HUES64 (cell line): ENCODE measurements around the gene SEPTIN5.
"Not testable (repeated sequence)": the region's sequence is repeated elsewhere in the genome, so short reads cannot be mapped to it uniquely, and the experiment has no call there.

Experiments used
- H3K27ac ChIP-seq: 2 replicates; pipeline ENCODE4 v1.7.0; 2013; ENCODE audit warnings: low read depth, low read length, inconsistent platforms
- H3K27me3 ChIP-seq: 2 replicates; pipeline ENCODE4 v1.6.1; 2013; ENCODE audit warnings: mild to moderate bottlenecking, low read length; ENCODE audit not compliant: insufficient read depth
- H3K36me3 ChIP-seq: 2 replicates; pipeline ENCODE4 v1.6.1; 2013; ENCODE audit warnings: mild to moderate bottlenecking, low read length; ENCODE audit not compliant: insufficient read depth
- H3K4me1 ChIP-seq: 2 replicates; pipeline ENCODE4 v1.6.1; 2013; ENCODE audit warnings: mild to moderate bottlenecking, low read length, moderate library complexity; ENCODE audit not compliant: insufficient read depth
- H3K4me3 ChIP-seq: 2 replicates; pipeline ENCODE4 v1.5.1; 2013; ENCODE audit warnings: mild to moderate bottlenecking, low read length, moderate library complexity
- H3K9ac ChIP-seq: 2 replicates; pipeline ENCODE4 v1.6.1; 2013; ENCODE audit warnings: mild to moderate bottlenecking, low read depth, low read length
- H3K9me3 ChIP-seq: 2 replicates; pipeline ENCODE4 v1.6.1; 2013; ENCODE audit warnings: low read depth, low read length; ENCODE audit not compliant: insufficient read depth
- WGBS: fragments of 150-250, 120-280 bp; methylation state at CpG from one replicate; pipeline ENCODE4 v1.1.7; 2013; ENCODE audit warnings: missing lambda C conversion rate; 5-methylcytosine and 5-hydroxymethylcytosine counted together

The SEPTIN5 gene

DNA sequence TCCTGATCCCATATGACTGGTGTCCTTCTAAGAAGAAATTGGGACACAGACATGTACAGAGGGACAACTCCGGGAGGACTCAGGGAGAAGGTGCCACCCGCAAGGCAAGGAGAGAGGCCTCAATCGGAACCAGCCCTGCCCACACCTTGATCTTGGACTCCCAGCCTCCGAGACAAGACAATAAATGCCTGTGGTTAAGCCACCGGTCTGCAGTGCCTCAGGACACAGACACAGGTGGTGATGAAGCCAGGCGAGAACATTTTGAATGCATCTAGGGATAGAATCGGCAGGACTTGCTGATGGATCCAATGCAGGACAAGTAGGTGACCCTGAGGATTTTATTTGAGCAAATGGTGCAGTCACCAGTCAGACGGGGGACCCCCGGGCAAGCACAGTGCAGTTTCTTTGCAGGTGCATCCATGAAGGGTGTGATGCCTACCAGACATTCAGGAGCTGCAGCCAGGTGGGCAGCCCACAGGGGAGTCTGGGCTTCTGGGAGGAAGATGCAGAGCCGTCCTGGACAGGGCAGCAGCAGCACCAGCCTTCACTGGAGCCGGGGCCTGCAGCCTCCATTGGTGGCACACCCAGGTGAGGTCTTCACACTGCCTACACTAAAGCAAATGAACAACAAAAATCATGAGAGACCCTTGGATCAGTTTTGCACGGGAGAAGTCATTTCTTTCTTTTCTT, 20.2 kb upstream of the SEPTIN5 start:
- Histone ChIP-seq H3K4me3 (no peak overlapping the region), H3K27ac (no peak overlapping the region), H3K4me1 (peaks cover 21% of the 10 kb centered on the region), H3K36me3 (no peaks in the 10 kb centered on the region), H3K27me3 (no peaks in the 10 kb centered on the region), H3K9ac (no peak overlapping the region), H3K9me3 (no peaks in the 10 kb centered on the region)
- WGBS = 92% methylated on average over 12 of the region's 12 CpGs

DNA sequence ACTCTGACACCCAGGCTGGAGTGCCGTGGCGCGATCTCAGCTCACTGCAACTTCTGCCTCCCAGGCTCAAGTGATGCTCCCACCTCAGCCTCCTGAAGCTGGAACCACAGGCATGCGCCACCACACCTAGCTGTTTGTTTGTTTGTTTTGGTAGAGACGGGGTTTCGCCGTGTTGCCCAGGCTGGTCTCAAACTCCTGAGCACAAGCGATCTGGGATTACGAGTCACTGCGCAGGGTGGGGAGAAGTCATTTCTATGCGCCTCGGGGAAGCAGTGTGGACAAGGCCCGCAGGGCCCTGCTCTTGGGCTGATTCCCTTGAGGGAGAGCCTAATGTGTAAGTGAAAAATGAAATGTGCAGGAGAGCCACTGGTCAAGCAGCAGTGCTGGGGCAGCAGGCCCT, 19.6 kb upstream of the SEPTIN5 start:
- Histone ChIP-seq H3K36me3 (no peaks in the 10 kb centered on the region), H3K9me3 (no peaks in the 10 kb centered on the region), H3K27me3 (no peaks in the 10 kb centered on the region), H3K9ac (no peak overlapping the region), H3K4me1 (peaks cover 21% of the 10 kb centered on the region), H3K4me3 (no peak overlapping the region), H3K27ac (no peak overlapping the region)
- WGBS = 87% methylated on average over 13 of the region's 13 CpGs

DNA sequence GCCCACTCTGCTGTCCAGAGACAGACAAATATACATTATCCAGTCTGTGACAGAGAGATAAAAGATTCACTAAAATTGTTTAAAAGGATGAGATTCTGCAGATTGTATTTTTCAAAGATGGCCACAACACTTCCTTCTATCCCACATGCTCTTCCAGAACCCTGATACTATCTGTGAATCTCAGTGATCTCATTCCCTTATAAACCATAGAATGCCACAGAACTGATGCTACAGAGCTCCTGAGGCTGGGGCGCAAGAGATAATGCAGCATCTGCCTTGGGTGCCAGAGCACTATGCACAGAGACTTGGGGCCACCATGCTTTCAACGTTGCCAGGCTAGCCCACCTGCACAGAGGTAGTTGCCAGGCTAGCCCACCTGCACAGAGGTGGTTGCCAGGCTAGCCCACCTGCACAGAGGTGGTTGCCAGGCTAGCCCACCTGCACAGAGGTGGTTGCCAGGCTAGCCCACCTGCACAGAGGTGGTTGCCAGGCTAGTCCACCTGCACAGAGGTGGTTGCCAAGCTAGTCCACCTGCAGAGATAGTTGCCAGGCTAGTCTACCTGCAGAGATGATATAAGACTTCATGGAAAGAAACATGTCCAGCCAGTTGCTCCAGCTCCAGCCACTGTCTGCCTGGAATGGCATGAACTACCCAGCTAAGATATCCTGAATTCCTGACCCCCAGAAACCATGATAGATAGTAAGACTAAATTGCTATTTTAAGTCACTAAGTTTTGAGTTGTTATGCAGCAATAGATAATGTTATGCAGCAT, 17.6 kb upstream of the SEPTIN5 start:
- WGBS = 90% methylated on average over 2 of the region's 2 CpGs

DNA sequence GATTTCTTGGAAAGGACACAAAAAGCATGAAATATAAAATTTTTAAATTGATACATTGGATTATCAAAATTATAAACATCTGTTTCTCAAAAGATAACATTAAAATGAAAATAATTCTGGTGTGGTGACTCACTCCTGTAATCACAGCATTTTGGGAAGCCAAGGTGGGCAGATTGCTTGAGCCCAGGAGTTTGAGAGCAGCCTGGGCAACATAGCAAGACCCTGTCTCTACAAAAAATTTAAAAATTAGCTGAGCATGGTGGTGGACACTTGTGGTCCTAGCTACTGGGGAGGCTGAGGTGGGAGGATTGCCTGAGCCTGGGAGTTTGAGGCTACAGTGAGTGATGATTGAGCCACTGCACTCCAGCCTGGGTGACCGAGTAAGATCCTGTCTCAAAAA, 16.4 kb upstream of the SEPTIN5 start:
- H3K36me3 ChIP-seq, H3K27ac ChIP-seq, H3K9ac ChIP-seq, H3K4me1 ChIP-seq, H3K27me3 ChIP-seq, H3K4me3 ChIP-seq, H3K9me3 ChIP-seq: not testable (repeated sequence)
- whole genome bisulfite sequencing = 93% methylated on average over 1 of the region's 1 CpG

More for the DNA sequence above, 17.6 kb upstream of the SEPTIN5 start:
- no peak overlapping the region for H3K4me3 ChIP-seq
- H3K4me1 ChIP-seq = peaks cover 6% of the 10 kb centered on the region
- no peaks in the 10 kb centered on the region for H3K36me3 ChIP-seq
- no peaks in the 10 kb centered on the region for H3K9me3 ChIP-seq
- H3K27me3 ChIP-seq = no peaks in the 10 kb centered on the region
- H3K9ac ChIP-seq = no peak overlapping the region
- no peak overlapping the region for H3K27ac ChIP-seq

DNA sequence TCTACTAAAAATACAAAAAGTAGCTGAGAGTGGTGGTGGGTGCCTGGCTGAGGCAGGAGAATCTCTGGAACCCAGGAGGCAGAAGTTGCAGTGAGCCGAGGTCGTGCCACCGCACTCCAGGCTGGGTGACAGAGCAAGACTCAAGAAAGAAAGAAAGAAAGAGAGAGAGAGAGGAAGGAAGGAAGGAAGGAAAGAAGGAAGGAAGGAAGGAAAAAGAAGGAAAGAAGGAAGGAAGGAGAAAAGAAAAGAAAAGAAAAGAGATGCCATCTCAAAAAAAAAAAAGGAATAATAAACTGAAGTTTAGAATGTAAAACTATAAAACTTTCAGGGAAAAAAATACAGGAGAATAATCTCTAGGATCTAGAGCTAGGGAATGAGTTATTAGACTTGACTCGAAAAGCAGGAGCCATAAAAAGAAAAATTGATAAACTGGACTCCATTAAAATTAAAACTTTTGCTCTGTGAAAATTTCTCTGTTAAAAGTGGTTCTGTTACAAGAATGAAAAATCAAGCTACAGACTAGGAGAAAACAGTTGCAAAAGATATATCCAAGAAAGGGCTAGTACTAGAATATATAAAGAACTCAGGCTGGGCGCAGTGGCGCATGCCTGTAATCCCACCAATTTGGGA, 13.4 kb upstream of the SEPTIN5 start:
- Histone ChIP-seq H3K27ac (no peak overlapping the region), H3K4me1 (peaks cover 13% of the 10 kb centered on the region), H3K4me3 (no peak overlapping the region), H3K27me3 (peaks cover 5% of the 10 kb centered on the region; the same call in 1 of the 2 replicates), H3K36me3 (no peaks in the 10 kb centered on the region), H3K9me3 (no peaks in the 10 kb centered on the region), H3K9ac (no peak overlapping the region)
- 94% methylated on average over 6 of the region's 6 CpGs for WGBS

DNA sequence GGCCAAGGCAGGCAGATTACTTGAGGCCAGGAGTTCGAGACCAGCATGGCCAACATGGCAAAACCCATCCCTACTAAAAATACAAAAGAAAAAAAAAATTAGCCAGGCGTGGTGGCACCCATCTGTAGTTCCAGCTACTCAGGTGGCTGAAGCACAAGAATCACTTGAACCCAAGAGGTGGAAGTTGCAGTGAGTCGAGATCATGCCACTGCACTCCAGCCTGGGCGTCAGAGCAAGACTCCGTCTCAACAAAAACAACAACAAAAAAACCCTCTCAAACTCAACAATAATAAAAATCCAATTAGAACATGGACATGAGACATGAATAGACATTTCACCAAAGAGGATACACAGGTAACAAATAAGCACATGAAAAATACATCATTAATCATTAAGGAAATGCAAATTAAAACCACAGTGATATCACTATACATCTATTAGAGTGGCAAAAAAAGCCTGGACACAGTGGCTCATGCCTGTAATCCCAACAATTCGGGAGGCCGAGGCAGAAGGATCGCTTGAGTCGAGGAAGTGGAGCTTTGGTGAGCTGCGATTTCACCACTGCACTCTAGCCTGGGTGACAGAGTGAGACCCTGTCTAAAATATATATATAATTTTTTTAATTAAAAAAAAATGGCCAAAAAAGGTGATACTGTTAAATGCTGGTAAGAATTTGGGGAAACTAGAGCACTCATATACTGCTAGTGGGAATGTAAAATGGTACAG, 12.7 kb upstream of the SEPTIN5 start:
- H3K4me1 ChIP-seq = peaks cover 13% of the 10 kb centered on the region
- no peak overlapping the region for H3K4me3 ChIP-seq
- no peaks in the 10 kb centered on the region for H3K9me3 ChIP-seq
- H3K27me3 ChIP-seq = peaks cover 5% of the 10 kb centered on the region; the same call in 1 of the 2 replicates
- WGBS = 82% methylated on average over 10 of the region's 10 CpGs
- no peak overlapping the region for H3K27ac ChIP-seq
- no peaks in the 10 kb centered on the region for H3K36me3 ChIP-seq
- H3K9ac ChIP-seq = no peak overlapping the region

DNA sequence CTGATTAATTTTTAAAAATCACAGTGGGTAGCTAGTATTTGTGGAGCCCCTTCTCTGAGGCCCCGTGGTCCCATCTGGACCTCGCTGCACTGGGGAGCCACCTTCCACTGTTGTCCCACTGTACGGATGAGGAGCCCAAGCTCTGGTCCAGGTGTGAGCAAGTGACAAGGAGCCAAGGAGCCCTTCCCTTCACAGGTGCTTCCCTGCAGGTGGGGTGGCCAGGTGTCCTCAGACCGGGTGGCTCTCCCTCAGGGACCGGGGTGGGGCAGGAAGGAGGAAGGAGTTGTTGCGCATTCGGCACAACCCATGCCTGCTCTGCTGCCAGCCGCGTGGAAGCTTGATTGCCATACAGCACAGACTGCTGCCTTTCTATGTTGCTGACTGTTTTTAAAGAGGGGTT, 10.4 kb upstream of the SEPTIN5 start:
- WGBS = 88% methylated on average over 9 of the region's 9 CpGs
- H3K9me3 ChIP-seq = no peaks in the 10 kb centered on the region

DNA sequence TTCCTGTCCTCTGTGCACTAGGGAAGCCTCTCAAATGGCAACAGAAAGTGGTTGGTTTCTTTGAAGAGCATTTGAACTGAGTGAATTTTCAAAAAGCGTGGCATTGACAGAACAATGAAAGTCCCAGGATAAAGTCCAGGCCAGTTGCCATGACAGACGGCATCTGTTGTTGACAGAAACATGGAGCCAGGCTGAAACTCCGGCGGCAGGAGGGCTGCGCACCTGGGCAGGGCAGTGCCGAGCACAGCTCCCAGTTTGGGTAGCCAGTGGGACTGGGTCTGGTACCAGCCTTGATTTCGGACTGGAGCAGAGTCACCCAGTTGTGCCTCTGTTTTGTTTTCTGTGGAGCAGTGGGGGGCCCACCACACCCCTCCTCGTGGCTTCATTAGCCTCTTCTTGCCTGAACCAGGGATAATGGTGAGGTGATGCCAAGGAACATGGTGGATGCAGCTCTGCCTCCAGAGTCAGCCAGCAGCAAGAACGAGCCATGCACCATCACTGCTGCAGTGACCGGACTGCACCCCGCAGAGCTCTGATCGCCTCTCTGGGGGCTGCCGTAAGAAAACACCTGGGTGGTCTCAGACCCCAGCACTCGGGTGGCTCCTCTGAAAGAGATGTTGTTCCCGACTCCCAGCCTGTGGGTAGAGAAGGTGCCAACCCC, 9.8 kb upstream of the SEPTIN5 start:
- peaks cover 21% of the 10 kb centered on the region; the same call in 1 of the 2 replicates for H3K27me3 ChIP-seq
- no peaks in the 10 kb centered on the region for H3K9me3 ChIP-seq
- WGBS = 87% methylated on average over 15 of the region's 15 CpGs
- H3K27ac ChIP-seq = no peak overlapping the region
- no peak overlapping the region for H3K4me3 ChIP-seq
- H3K36me3 ChIP-seq = no peaks in the 10 kb centered on the region
- H3K4me1 ChIP-seq = peaks cover 13% of the 10 kb centered on the region
- no peak overlapping the region for H3K9ac ChIP-seq

More for the DNA sequence above, 10.4 kb upstream of the SEPTIN5 start:
- Histone ChIP-seq H3K27me3 (peaks cover 17% of the 10 kb centered on the region; the same call in 1 of the 2 replicates), H3K9ac (no peak overlapping the region), H3K4me3 (no peak overlapping the region), H3K27ac (no peak overlapping the region), H3K4me1 (peaks cover 13% of the 10 kb centered on the region), H3K36me3 (no peaks in the 10 kb centered on the region)

DNA sequence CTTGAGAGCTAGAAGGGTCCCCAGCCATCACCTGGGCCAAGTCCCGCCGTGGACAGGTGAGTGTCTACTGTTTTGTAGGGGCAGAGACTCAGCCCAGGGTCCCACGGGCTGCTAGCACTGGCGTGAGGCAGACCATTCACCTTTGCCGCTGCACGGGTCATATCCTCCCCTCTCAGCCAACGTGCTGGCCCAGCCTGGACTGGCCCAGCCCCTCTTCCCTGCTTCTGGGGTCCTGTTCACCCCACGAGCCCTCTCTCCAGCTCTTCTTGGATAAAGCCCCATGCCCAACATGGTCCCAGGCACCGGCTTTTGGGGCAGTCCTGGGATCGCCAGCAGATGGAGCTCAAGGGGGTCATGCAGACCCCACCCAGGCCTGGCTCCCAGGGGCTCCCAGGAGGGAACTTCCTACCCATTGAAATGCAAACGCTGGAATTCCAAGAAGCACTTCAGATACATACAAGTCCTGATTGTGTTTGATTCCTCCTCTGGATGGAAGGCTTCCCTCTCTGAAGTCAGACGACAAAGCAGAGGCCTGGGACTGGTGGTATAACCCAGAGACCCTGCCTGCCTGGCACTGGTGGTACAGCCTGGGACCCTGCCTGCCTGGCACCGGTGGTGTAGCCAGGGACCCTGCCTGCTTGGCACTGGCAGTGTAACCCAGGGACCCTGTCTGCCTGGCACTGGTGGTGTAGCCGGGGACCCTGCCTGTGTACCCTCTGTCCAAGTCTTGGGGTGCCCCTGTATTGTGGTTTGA, 8.9 kb upstream of the SEPTIN5 start:
- H3K9me3 ChIP-seq = no peaks in the 10 kb centered on the region
- peak overlapping the region; percentile 84; the same call in 1 of the 2 replicates for H3K27ac ChIP-seq
- H3K36me3 ChIP-seq = no peaks in the 10 kb centered on the region
- peaks cover 24% of the 10 kb centered on the region; the same call in 1 of the 2 replicates for H3K27me3 ChIP-seq
- peak overlapping the region; percentile 33; the same call in 1 of the 2 replicates for H3K9ac ChIP-seq
- peaks cover 13% of the 10 kb centered on the region for H3K4me1 ChIP-seq
- H3K4me3 ChIP-seq = no peak overlapping the region
- 37% methylated on average over 14 of the region's 14 CpGs for WGBS

DNA sequence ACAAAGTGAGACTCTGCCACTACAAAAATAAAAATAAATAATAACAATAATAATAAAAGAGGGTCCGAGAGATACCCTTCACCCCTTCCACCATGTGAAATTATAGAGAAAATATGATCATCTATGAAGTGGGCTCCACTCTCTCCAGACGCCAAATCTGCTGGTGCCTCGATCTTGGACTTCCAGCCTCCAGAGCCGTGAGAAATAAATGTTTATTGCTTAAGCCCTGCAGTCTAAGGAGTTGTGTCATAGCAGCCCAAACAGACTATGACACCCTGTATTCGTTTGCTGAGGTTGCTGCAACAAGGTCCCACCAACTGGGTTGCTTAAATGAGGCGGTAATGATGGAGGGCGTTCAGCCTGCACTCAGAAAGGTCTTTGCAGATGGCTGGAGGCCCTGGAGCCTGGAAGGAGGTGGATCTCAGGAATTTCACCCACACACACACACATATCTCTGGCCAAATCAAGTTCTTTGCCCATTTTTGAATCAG, 7.6 kb upstream of the SEPTIN5 start:
- no peak overlapping the region for H3K9ac ChIP-seq

More for the DNA sequence above, 7.6 kb upstream of the SEPTIN5 start:
- H3K36me3 ChIP-seq = no peaks in the 10 kb centered on the region
- H3K4me3 ChIP-seq = no peak overlapping the region
- H3K27ac ChIP-seq = no peak overlapping the region
- WGBS = 93% methylated on average over 6 of the region's 7 CpGs
- no peaks in the 10 kb centered on the region for H3K9me3 ChIP-seq
- H3K27me3 ChIP-seq = peaks cover 24% of the 10 kb centered on the region; the same call in 1 of the 2 replicates
- H3K4me1 ChIP-seq = peaks cover 13% of the 10 kb centered on the region
